Measurements from ENCODE around the gene AATF.

Gene AATF

GRCh38 chr17:37082985-37083384 lies 134.2 kb downstream of the AATF start:
- no peak for DNase-seq (ENCODE audit: low read depth)

- no peak for DNase-seq (ENCODE audit: low read depth)
Observed at GRCh38 chr17:37083456-37083855, 134.7 kb downstream of the AATF start.

- no peak for DNase-seq (ENCODE audit: low read depth)
Observed at GRCh38 chr17:37084372-37084771, 135.6 kb downstream of the AATF start.

- DNase-seq (ENCODE audit: low read depth) = no peak
Observed at GRCh38 chr17:37086334-37086733, 137.6 kb downstream of the AATF start.

- no peak for DNase-seq (ENCODE audit: low read depth)
Observed at GRCh38 chr17:37086948-37087347, 138.2 kb downstream of the AATF start.

GRCh38 chr17:37087683-37088082 lies 138.9 kb downstream of the AATF start:
- no peak for DNase-seq (ENCODE audit: low read depth)

GRCh38 chr17:37088459-37088858 lies 139.7 kb downstream of the AATF start:
- no peak for DNase-seq (ENCODE audit: low read depth)

- no peak for DNase-seq (ENCODE audit: low read depth)
Observed at GRCh38 chr17:37088913-37089312, 140.2 kb downstream of the AATF start.

- no peak for DNase-seq (ENCODE audit: low read depth)
Observed at GRCh38 chr17:37089956-37090355, 141.2 kb downstream of the AATF start.

- DNase-seq (ENCODE audit: low read depth) = no peak
Observed at GRCh38 chr17:37090941-37091340, 142.2 kb downstream of the AATF start.

GRCh38 chr17:37092071-37092470 lies 143.3 kb downstream of the AATF start:
- DNase-seq (ENCODE audit: low read depth) = no peak

GRCh38 chr17:37092701-37093100 lies 143.9 kb downstream of the AATF start:
- no peak for DNase-seq (ENCODE audit: low read depth)

- no peak for DNase-seq (ENCODE audit: low read depth)
Observed at GRCh38 chr17:37094391-37094790, 145.6 kb downstream of the AATF start.

- DNase-seq (ENCODE audit: low read depth) = no peak
Observed at GRCh38 chr17:37096071-37096470, 147.3 kb downstream of the AATF start.

- DNase-seq (ENCODE audit: low read depth) = no peak
Observed at GRCh38 chr17:37097154-37097553, 148.4 kb downstream of the AATF start.

- DNase-seq (ENCODE audit: low read depth) = no peak
Observed at GRCh38 chr17:37098152-37098551, 149.4 kb downstream of the AATF start.

- DNase-seq (ENCODE audit: low read depth) = no peak
Observed at GRCh38 chr17:37098910-37099664, 150.3 kb downstream of the AATF start.

- DNase-seq (ENCODE audit: low read depth) = no peak
Observed at GRCh38 chr17:37100231-37100630, 151.5 kb downstream of the AATF start.

- no peak for DNase-seq (ENCODE audit: low read depth)
Observed at GRCh38 chr17:37101306-37101705, 152.6 kb downstream of the AATF start.

GRCh38 chr17:37103231-37103630 lies 154.5 kb downstream of the AATF start:
- no peak for DNase-seq (ENCODE audit: low read depth)

GRCh38 chr17:37106049-37106448 lies 157.3 kb downstream of the AATF start:
- no peak for DNase-seq (ENCODE audit: low read depth)
